H4 (cell line): ENCODE results near the gene MPST. TPM values are rescaled to one million over a fixed set of nuclear protein-coding genes. Genes with fewer than 3 reads are reported as not detected.
"Not testable (repeated sequence)": the region's sequence is repeated elsewhere in the genome, so short reads cannot be mapped to it uniquely, and the experiment has no call there.

Experiments used
- DNase-seq: peaks from one replicate; pipeline ENCODE4 v3.0.0-alpha.2; 2015; ENCODE audit warnings: low spot score
- total RNA-seq: library from RNA; depleted of rRNA; stranded (reverse); fragments of >200 nt; shearing (Covaris generic); gene quantifications from 2 replicates; pipeline ENCODE4 v1.2.3, GENCODE V29; 2014; rRNA removed

The MPST gene
- 39.6 and 50.0 TPM in 2 replicates for total RNA-seq

DNA sequence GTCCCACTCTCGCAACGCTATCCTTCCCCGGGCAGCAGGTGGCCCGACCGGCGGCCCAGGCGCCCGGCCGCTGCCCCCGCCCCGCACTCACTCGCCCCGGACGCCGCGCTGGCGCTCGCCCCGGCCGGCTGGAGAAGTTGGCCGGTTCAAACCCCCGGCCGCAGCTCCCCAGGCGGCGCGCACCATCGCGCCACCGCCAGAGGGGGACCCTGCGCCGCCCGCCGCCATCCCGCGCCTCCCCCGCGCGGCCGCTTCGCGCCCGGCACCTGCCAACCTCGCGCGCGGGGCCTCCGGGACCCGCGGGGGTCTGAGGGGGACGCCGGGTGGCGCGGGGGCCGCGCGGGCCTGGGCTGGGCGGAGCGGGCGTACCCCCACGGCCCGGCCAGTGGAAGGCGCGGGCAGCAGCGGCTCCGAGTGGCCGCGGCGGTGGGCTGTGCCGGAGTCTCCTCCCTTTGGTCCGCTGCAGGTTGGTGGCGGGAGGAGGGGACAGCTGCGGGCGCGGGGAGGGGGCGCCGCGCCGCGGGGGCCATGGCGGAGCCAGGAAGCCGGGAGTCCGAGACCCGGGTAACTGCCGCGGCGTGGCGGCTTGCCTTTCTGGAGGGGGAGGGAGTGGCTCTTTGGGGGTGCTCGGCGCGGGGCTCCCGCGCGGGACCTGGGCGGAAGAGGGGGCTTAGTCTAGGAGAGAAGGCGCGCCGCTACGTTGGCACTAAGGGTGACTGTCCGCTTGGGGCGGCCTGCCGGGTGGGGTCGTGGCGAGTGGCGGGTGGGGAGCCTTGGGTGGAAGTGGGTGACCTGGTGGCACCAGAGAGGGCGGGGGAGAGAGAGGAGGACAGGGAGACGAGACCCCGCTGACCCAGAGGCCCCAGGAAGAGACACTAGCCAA lies at the start of gene MPST, which contains the start of gene TST:
Gene MPST (plus strand): TSS at position 434 of the 883 bp plus-strand sequence. CDS start 95 bp downstream, at position 529.
Gene TST (minus strand): TSS at position 139 of the 883 bp plus-strand sequence. CDS start 715 bp downstream, outside the sequence.
- DNase-seq, result peak; percentile 29

DNA sequence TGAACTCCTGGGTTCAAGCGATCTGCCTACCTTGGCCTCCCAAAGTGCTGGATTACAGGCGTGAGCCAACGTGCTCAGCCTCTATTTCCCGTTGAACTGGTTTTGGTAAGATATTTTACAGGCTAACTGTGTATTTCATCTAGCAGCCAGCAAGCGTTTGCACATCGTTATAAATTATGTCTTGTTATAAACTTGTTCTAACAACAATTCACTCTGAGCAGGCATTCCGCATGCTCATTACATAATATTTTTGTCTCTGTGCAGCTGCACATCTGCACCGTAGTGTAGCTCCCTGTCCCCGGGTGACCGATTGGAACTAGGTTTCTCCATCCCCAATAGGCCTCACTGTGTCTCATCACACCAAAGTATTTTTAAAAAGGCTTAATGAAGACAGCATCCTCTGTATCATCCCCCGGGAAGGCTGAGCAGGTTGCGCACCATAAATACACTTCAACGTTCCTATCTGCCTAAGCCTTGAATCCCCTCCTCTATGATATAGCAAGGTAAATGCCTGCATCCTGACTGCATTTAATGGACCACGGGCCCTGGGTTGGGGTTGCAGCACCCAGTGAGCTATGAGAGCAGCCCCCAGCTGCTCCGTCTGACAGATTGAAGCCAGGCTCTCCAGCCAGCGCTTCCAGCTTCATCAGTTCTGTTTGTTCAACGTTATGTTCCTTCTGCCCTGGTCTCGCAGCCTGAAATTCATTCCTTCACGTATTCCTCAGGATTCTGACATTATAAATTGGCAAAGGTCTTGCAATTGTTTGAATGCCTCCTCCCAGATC lies 48.0 kb upstream of the MPST start:
- DNase-seq, result no peak

DNA sequence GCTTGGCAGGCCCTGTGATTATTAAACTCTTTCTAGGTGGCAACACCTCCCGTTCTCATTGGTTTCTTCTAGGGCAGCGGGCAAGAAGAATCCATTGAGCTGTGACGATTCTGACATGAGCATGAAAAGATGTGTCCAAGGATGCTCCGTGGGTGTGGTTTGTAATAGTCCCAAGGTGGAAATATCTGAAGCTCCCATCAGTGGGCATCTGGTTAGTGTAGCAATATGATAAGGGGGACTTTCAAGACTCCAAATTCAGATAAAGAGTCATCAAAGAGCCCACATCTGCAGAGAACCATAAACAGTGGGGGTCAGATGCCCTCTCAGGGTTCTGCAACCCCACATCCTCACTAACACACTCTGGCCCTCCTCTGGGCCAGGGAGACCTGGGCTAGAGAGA lies 42.9 kb upstream of the MPST start:
- DNase-seq, result no peak

DNA sequence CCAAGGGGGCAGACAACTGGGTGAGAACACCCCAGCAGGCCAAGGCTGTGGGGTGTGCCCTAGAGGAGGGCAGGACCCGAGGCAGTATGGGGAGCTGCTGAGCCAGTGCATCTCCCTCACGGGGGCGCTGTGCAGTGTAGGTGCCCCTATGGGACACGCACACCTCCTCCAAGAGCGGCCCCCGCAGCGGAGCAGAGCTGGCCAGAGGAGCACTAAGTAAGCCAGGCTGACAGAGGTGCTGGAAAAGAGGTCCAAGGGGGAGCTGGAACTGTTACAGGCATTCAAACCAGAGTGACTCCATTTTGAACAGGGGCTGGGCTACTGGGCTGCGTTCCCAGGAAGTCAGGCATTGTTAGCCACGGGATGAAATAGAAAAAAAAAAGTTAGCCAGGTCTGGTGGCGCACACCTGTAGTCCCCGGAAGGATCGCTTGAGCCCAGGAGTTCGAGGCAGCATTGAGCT lies 42.1 kb upstream of the MPST start:
- DNase-seq, result peak; percentile 25

DNA sequence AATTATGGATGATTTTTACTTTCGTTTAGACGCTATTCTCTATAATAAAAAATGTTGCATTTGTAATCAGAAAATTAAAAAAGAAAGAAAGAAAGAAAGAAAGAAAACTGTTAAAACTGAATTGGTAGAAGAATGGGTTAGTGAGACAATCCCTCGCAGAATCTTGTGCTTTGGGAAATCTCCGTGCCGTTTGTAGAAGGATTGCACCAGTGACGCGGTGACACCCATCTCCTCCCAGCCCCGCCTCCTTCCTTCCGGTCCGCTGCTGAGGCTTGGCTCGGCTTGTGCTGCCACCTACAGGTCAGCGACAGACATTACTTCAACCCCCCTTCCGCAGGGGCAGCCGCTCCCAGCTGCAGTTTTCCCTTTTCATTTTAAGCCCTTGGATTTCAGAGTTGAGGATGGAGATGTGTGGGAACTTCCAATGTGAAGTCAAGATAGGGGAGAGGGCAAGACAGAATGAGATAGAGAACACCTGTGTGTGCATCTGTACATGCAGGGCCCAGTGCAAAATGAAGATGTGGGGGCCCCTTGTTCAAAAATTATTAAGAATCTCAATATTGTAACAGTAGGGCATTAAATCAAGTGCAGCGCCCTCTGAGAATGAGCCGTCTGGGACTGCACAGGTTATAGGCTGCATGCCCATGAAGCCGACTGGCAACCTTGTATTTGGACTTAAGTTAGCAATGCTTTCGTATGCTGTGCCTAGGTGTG lies 41.4 kb upstream of the MPST start:
- peak; percentile 79 for DNase-seq

GRCh38 chr22:36979016-36979910 lies 40.3 kb upstream of the MPST start:
- DNase-seq, result no peak

- DNase-seq, result no peak
These were observed 38.2 kb upstream of the MPST start for GRCh38 chr22:36981247-36981775.

GRCh38 chr22:36982136-36982535 lies 37.4 kb upstream of the MPST start:
- DNase-seq, result no peak

DNA sequence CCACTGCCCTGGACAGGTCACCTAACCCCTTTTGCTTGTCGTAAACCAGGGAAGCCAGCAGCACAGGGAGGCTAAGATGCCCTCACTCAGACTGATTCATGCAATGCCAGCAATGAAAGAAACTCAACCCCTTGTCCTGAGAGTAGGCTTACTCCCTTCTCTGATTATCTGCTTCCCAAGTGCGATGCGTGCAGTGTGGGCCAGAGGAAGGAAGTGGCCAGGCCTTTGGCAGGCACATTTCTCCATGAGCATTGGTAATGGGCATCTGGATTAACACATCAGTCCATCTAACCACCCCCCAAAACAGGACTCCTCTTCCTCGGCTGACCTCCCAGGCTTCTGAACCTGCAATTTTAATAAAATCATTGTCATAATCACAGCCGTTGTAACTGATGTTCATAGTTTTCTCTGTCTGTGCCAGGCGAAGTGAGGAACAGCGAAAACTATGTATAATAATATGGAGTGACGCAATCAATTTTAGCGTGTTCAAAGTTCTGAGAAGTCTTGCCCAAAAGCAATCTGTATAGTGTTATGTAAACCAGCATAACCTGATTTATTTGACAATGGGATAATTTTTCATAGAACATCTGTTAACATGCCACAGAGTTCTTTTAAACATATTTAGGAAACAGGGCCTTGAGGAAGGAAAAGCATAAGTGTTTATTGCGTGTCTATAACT lies 34.2 kb upstream of the MPST start:
- DNase-seq, result no peak

GRCh38 chr22:36986242-36986821 lies 33.2 kb upstream of the MPST start:
- DNase-seq, result no peak

- DNase-seq, result no peak
These were observed 31.3 kb upstream of the MPST start for GRCh38 chr22:36988075-36988832.

GRCh38 chr22:36989012-36989411 lies 30.5 kb upstream of the MPST start:
- DNase-seq, result not testable (repeated sequence)

- DNase-seq, result no peak
These were observed 29.1 kb upstream of the MPST start for GRCh38 chr22:36990457-36990856.

GRCh38 chr22:36991206-36991605 lies 28.3 kb upstream of the MPST start:
- no peak for DNase-seq

DNA sequence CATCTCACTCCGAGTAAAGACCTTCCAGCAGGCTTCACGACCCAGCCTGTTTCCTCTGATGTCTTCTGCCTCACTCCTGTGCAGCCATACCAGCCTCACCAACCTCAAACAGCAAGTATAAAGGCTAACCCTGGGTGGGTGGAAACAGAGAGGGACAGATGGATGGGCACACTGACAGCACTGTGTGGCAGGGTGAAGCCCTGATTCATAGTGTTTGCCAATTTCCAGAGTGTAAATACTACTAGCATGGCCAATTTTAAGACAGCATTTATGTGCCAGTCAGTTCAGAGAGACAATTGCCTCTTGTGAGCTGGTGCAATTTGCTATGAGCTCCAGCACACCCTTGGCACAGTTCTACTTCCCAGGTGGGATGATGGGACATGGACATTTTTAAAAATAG lies 21.8 kb upstream of the MPST start:
- no peak for DNase-seq

DNA sequence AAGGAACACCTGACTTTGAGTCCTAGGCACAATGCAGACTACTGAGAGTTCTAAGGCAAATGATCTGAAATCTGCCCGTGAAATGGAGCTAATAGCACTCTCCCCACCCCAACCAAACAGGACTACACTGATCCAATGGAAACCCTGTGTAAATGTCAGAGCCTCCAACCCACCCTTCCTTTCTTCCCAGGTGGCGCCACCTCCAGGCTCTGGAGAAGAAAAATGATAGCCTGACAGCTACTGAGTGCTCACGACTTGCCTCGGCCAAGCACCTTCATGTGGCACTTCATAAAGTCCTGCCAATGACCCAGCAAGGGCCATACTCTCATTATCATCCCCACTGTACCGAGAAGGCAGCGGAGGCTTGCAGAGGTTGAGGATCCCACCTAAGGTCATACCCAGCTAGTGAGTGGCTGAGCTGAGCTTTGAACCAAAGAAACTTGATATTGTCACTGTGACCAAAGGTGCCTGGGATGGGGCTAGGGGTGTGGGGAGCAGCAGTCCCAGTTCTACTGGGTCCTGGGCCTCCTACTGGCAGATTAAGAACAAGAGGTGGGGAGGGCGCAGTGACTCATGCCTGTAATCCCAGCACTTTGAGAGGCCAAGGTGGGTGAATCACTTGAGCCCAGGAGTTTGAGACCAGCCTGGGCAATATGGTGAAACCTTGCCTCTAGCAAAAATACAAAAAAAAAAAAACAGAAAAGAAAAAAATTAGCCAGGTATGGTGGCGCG lies 20.8 kb upstream of the MPST start:
- DNase-seq, result no peak

GRCh38 chr22:36999463-36999862 lies 20.1 kb upstream of the MPST start:
- DNase-seq, result no peak
